Measurements from ENCODE around the gene FBXO7.

- TF ChIP-seq CTCF (IDR thresholded peaks at IDR 0.05) = no peak
- no peak for TF ChIP-seq POLR2AphosphoS5 (IDR thresholded peaks at IDR 0.05)
- TF ChIP-seq EP300 (IDR thresholded peaks at IDR 0.05) = no peak
Observed at GRCh38 chr22:32499666-32500065, 25.1 kb downstream of the FBXO7 start.

Measured in upper lobe of left lung (tissue), 4 donors.